ENCODE results near the gene NEDD8.

NEDD8 gene

GRCh38 chr14:24234095-24235005 is 2.2 kb upstream of the NEDD8 start:
- Histone ChIP-seq H3K4me3 (ENCODE audit: low read length) (peak overlapping the region; percentile 81), H3K4me1 (ENCODE audit: control insufficient read depth, low read length) (peaks cover 29% of the 10 kb centered on the region), H3K9me2 (replicated peaks; ENCODE audit: control insufficient read depth, low read length) (no peaks in the 10 kb centered on the region), H3K27ac (ENCODE audit: low read depth, low read length) (no peak overlapping the region), H3K9me3 (ENCODE audit: control insufficient read depth, insufficient read depth, low read length) (no peaks in the 10 kb centered on the region), H3K4me2 (ENCODE audit: low read length) (peak overlapping the region; percentile 83), H3K79me2 (ENCODE audit: control insufficient read depth, low read length) (peaks cover 53% of the 10 kb centered on the region), H3F3A (ENCODE audit: control insufficient read depth, insufficient read depth) (peaks cover 3% of the 10 kb centered on the region; the same call in 1 of the 2 replicates), H3K36me3 (ENCODE audit: control insufficient read depth, low read length) (peaks cover 65% of the 10 kb centered on the region), H4K20me1 (ENCODE audit: control insufficient read depth, insufficient read depth, low read depth, low read length) (no peaks in the 10 kb centered on the region), H3K27me3 (ENCODE audit: control insufficient read depth, low read length) (no peaks in the 10 kb centered on the region)
- TF ChIP-seq CTCF (IDR thresholded peaks at IDR 0.05; ENCODE audit: low read depth, low read length, poor library complexity, severe bottlenecking) (no peak), EZH2phosphoT487 (IDR thresholded peaks at IDR 0.05; ENCODE audit: borderline replicate concordance, low read length) (no peak)

GRCh38 chr14:24233538-24233866 is 1.3 kb upstream of the NEDD8 start:
- TF ChIP-seq CTCF (IDR thresholded peaks at IDR 0.05; ENCODE audit: low read depth, low read length, poor library complexity, severe bottlenecking) (no peak), EZH2phosphoT487 (IDR thresholded peaks at IDR 0.05; ENCODE audit: borderline replicate concordance, low read length) (no peak)
- no peaks in the 10 kb centered on the region for H3K27me3 ChIP-seq (ENCODE audit: control insufficient read depth, low read length)
- peaks cover 57% of the 10 kb centered on the region for H3K36me3 ChIP-seq (ENCODE audit: control insufficient read depth, low read length)
- H3K4me2 ChIP-seq (ENCODE audit: low read length) = peak overlapping the region; percentile 83
- no peaks in the 10 kb centered on the region for H3K9me3 ChIP-seq (ENCODE audit: control insufficient read depth, insufficient read depth, low read length)
- H3K27ac ChIP-seq (ENCODE audit: low read depth, low read length) = no peak overlapping the region
- H3K9me2 ChIP-seq (replicated peaks; ENCODE audit: control insufficient read depth, low read length) = no peaks in the 10 kb centered on the region
- peaks cover 29% of the 10 kb centered on the region for H3K4me1 ChIP-seq (ENCODE audit: control insufficient read depth, low read length)
- peaks cover 3% of the 10 kb centered on the region; the same call in 1 of the 2 replicates for H3F3A ChIP-seq (ENCODE audit: control insufficient read depth, insufficient read depth)
- peaks cover 62% of the 10 kb centered on the region for H3K79me2 ChIP-seq (ENCODE audit: control insufficient read depth, low read length)
- H4K20me1 ChIP-seq (ENCODE audit: control insufficient read depth, insufficient read depth, low read depth, low read length) = no peaks in the 10 kb centered on the region
- H3K4me3 ChIP-seq (ENCODE audit: low read length) = peak overlapping the region; percentile 81

DNA sequence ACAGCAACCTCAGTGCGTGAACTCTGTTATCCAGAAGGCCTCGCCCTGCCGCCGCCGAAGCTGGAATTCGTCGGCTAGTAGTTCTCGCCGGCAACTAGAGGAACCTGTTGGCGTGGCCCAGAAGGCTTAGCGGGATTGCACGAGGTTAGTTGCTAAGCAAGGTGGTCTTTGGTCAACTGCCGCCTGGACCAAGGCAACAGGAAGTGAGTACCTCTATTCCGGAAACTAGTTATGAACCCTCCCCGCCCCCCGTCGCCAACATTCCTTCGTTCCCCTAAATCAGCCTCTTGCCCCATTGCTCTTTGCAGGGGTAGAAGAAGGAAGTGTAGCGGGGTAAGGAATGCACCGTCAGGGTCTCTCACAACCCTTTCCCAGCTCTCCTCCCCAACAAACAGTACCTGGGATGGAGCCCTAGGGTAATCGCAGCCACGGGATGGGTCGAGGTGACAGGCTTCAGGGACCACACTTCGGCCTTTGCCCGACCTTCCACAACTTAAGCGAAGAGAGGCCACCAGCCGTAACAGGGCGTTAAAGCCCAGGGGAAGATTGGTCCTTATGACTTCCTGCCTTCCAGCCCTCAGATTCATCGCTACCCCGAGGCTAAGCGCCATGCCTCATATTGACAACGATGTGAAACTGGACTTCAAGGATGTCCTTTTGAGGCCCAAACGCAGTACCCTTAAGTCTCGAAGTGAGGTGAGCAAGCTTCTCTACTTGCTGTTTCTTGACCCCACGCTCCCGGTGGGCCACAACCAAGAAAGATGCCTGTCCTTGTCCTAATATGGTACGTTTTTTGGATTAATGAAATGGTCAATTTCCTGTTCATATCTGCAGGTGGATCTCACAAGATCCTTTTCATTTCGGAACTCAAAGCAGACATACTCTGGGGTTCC is 724 bp upstream of the NEDD8 start, which contains the start of gene GMPR2:
Gene GMPR2, plus strand, starts transcription at position 285 of the 893 bp plus-strand sequence. Its CDS starts 325 bp downstream, at position 610.
- Histone ChIP-seq H3K9me2 (replicated peaks; ENCODE audit: control insufficient read depth, low read length) (no peaks in the 10 kb centered on the region), H3K36me3 (ENCODE audit: control insufficient read depth, low read length) (peaks cover 57% of the 10 kb centered on the region), H3K27ac (ENCODE audit: low read depth, low read length) (peak within 1 kb of the TSS; percentile 65), H3K4me3 (ENCODE audit: low read length) (peak within 1 kb of the TSS; percentile 81), H3K27me3 (ENCODE audit: control insufficient read depth, low read length) (no peaks in the 10 kb centered on the region), H3F3A (ENCODE audit: control insufficient read depth, insufficient read depth) (peaks cover 3% of the 10 kb centered on the region; the same call in 1 of the 2 replicates), H3K79me2 (ENCODE audit: control insufficient read depth, low read length) (peaks cover 67% of the 10 kb centered on the region), H3K4me1 (ENCODE audit: control insufficient read depth, low read length) (peaks cover 29% of the 10 kb centered on the region), H3K9me3 (ENCODE audit: control insufficient read depth, insufficient read depth, low read length) (no peaks in the 10 kb centered on the region), H4K20me1 (ENCODE audit: control insufficient read depth, insufficient read depth, low read depth, low read length) (no peaks in the 10 kb centered on the region), H3K4me2 (ENCODE audit: low read length) (peak within 1 kb of the TSS; percentile 83)
- TF ChIP-seq EZH2phosphoT487 (IDR thresholded peaks at IDR 0.05; ENCODE audit: borderline replicate concordance, low read length) (no peak), CTCF (IDR thresholded peaks at IDR 0.05; ENCODE audit: low read depth, low read length, poor library complexity, severe bottlenecking) (no peak)

All from DOHH2 (cell line).